Omental fat pad (tissue), 4 donors: ENCODE data around the gene DMXL2. TPM values are rescaled to one million over a fixed set of nuclear protein-coding genes. Genes with fewer than 3 reads are reported as not detected.

ENCODE experiments used
- ATAC-seq: fragments of 150-250 bp; one replicate; pipeline ENCODE4 v1.9.1; 2016; ENCODE audit warnings: mild to moderate bottlenecking, moderate library complexity; ENCODE audit not compliant: low FRiP score
- DNase-seq: peaks from one replicate; pipeline ENCODE4 v3.0.0-alpha.2; 2019; ENCODE audit warnings: low spot score
- CTCF ChIP-seq, 3 donors: fragments of 450-650 bp; IDR thresholded peaks; one replicate each; pipeline ENCODE4 v1.5.1; 2016 to 2017; ENCODE audit warnings: antibody characterized with exemption in 3 of 3, mild to moderate bottlenecking in 3 of 3, moderate library complexity in 2 of 3
- total RNA-seq, 4 donors: library from RNA; depleted of rRNA; stranded (reverse); fragments of >200 nt; gene quantifications; one replicate each; pipeline ENCODE4 v1.1.0, GENCODE V29; 2016

Gene DMXL2
- total RNA-seq, 4 donors from 2014 or later = 47.5 to 77.2 (median 54.5) TPM

DNA sequence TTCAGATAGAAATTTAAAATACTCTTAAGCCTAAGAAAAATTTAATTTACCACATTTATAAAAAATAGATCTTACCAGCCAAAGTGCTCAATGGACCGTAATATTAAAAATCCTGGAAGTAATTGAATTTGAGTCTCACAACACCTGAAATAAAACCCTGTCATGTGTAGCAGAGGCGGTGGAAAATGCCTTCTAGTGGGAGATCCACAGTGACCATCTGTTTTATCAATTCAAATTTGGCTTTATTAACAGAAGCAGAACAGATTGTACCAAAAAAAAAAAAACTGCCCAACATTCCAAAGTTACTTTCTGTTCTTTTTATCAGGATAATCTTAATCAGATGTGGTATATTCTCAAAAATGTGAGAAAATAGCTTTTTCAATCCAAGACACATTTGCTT is 71.7 kb downstream of the DMXL2 start:
- no peak for DNase-seq
- no peak for TF ChIP-seq CTCF (IDR thresholded peaks at IDR 0.05)
- ATAC-seq = no peak

- no peak for ATAC-seq
- DNase-seq = no peak
- no peak for TF ChIP-seq CTCF (IDR thresholded peaks at IDR 0.05)
Observed at GRCh38 chr15:51547656-51548055, 74.9 kb downstream of the DMXL2 start.

- DNase-seq (no peak), ATAC-seq (no peak)
- TF ChIP-seq CTCF (IDR thresholded peaks at IDR 0.05) = no peak
Observed at GRCh38 chr15:51536965-51537574, 85.5 kb downstream of the DMXL2 start.

- TF ChIP-seq CTCF (IDR thresholded peaks at IDR 0.05) = no peak
- ATAC-seq (no peak), DNase-seq (no peak)
Observed at GRCh38 chr15:51533672-51534398, 88.7 kb downstream of the DMXL2 start.

DNA sequence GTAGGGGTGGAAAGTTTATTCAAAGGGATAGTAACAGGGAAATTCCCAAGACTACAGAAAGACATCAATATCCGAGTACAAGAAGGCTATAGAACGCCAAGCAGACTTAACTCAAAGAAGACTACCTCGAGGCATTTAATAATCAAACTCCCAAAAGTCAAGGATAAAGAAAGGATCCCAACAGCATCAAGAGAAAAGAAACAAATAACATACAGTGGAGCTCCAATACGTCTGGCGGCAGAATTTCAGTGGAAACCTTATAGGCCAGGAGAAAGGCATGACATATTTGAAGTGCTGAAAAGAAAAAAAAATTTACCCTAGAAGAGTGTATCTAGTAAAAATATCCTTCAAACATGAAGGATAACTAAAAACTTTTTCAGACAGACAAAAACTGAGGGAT is 95.6 kb downstream of the DMXL2 start:
- ATAC-seq (no peak), DNase-seq (no peak)
- TF ChIP-seq CTCF (IDR thresholded peaks at IDR 0.05) = no peak

DNA sequence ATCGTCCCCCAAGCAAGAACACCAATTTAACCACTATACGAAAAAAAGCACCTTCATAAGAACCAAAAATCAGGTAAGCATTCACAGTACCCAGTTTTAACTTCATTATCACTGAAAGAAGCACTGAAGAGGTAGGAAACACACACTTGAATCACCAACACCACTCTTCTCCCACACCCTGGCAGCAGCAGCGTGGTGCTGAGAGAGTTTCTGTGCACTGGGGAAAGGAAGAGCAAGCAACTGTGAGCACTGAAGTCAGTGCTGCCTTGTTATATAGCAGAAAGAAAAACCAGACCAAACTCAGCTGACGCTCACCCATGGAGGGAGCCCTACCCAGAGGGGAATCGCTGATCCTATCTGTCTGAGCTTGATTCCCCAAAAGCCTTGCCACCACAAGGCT is 98.2 kb downstream of the DMXL2 start:
- DNase-seq (no peak), ATAC-seq (no peak)
- TF ChIP-seq CTCF (IDR thresholded peaks at IDR 0.05) = no peak

DNA sequence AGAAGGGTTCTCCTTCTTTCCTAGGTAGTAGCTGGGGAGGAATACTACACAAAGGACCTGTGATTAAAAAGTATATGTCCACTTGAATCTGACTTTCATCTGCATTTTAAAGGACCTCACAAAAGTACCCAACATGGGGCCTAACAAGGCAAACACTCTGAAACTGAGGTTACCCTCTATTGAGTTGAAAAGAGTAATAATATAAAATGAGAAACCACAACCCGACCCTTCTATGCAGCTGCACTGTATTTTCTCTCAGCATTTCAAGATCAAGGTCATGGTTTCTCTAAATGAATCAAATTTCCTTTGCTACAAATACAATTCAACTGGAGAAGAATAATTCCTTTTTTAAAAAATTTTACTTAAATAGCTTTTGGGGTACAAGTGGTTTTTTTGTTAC is 106.3 kb downstream of the DMXL2 start:
- ATAC-seq = no peak
- DNase-seq = no peak
- TF ChIP-seq CTCF (IDR thresholded peaks at IDR 0.05) = no peak
